Neural progenitor cell (in vitro differentiated cells): ENCODE results near the gene PLCB1.

Source experiments
- EZH2 ChIP-seq: fragments of 200-600 bp; sonication (generic); IDR thresholded peaks from 2 replicates; pipeline ENCODE4 v1.6.1; 2017; ENCODE audit warnings: antibody characterized with exemption, mild to moderate bottlenecking, moderate library complexity
- EZH2phosphoT487 ChIP-seq: fragments of 200-600 bp; sonication (generic); IDR thresholded peaks from 2 replicates; pipeline ENCODE4 v1.6.1; 2017; ENCODE audit warnings: antibody characterized with exemption
- TF ChIP-seq, protein P1 (sequence below): fragments of 200-600 bp; sonication (generic); IDR thresholded peaks from 2 replicates; pipeline ENCODE4 v1.5.1; 2017; ENCODE audit warnings: antibody characterized with exemption, mild to moderate bottlenecking

DNA sequence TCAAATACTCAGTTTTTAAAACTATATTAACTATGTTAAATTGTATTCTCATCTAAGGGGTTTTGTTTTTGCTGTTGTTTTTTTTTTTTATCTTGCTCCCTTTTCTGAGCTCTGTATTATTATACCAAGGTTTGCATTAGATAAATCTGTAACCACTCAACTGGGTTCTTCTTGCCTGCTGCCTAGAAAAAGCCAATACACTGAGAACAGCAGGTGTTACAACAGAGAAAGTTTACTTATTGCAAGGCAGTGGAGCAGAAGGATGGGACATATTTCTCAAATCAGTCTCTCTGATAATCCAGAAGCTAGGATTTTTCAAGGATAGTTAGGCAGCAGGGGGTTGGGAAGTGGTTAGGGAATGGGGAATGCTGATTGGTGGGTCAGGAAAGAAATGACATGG, 558.0 kb downstream of the PLCB1 start:
- TF ChIP-seq EZH2phosphoT487 = no peak
- TF ChIP-seq, protein P1, sequence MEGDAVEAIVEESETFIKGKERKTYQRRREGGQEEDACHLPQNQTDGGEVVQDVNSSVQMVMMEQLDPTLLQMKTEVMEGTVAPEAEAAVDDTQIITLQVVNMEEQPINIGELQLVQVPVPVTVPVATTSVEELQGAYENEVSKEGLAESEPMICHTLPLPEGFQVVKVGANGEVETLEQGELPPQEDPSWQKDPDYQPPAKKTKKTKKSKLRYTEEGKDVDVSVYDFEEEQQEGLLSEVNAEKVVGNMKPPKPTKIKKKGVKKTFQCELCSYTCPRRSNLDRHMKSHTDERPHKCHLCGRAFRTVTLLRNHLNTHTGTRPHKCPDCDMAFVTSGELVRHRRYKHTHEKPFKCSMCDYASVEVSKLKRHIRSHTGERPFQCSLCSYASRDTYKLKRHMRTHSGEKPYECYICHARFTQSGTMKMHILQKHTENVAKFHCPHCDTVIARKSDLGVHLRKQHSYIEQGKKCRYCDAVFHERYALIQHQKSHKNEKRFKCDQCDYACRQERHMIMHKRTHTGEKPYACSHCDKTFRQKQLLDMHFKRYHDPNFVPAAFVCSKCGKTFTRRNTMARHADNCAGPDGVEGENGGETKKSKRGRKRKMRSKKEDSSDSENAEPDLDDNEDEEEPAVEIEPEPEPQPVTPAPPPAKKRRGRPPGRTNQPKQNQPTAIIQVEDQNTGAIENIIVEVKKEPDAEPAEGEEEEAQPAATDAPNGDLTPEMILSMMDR = no peak
- TF ChIP-seq EZH2 = no peak
